Coronary artery (tissue), 2 donors: ENCODE results near the gene ANGPTL1.

Experiments used
- DNase-seq: peaks from one replicate; pipeline ENCODE4 v3.0.0-alpha.2; 2017; ENCODE audit warnings: low spot score
- H3K27ac ChIP-seq, 2 donors: fragments of 200-600 bp; sonication (generic); one replicate each; pipeline ENCODE4 v1.5.1; 2016 to 2019
- H3K4me3 ChIP-seq: fragments of 200-600 bp; sonication (generic); 2 replicates; pipeline ENCODE4 v1.5.1; 2016; ENCODE audit warnings: mild to moderate bottlenecking, moderate library complexity
- CTCF ChIP-seq: fragments of 200-600 bp; sonication (generic); IDR thresholded peaks from one replicate; pipeline ENCODE4 v1.5.1; 2019; ENCODE audit warnings: antibody characterized with exemption

ANGPTL1 gene

GRCh38 chr1:178819123-178819522 is 51.8 kb downstream of the ANGPTL1 start:
- no peak overlapping the region for H3K4me3 ChIP-seq
- TF ChIP-seq CTCF, result no peak
- no peak for DNase-seq
- H3K27ac ChIP-seq, result no peak overlapping the region

GRCh38 chr1:178818416-178818815 is 52.5 kb downstream of the ANGPTL1 start:
- Histone ChIP-seq H3K4me3 (no peak overlapping the region), H3K27ac (no peak overlapping the region)
- TF ChIP-seq CTCF, result no peak
- no peak for DNase-seq

GRCh38 chr1:178810585-178810984 is 60.3 kb downstream of the ANGPTL1 start:
- no peak for TF ChIP-seq CTCF
- Histone ChIP-seq H3K4me3 (no peak overlapping the region), H3K27ac (no peak overlapping the region)
- DNase-seq, result no peak

GRCh38 chr1:178808529-178808928 is 62.3 kb downstream of the ANGPTL1 start:
- no peak overlapping the region for H3K4me3 ChIP-seq
- TF ChIP-seq CTCF, result no peak
- H3K27ac ChIP-seq, result no peak overlapping the region
- no peak for DNase-seq

- H3K4me3 ChIP-seq, result no peak overlapping the region
- no peak for DNase-seq
- H3K27ac ChIP-seq, result no peak overlapping the region
- TF ChIP-seq CTCF, result no peak
These were observed 64.1 kb downstream of the ANGPTL1 start for GRCh38 chr1:178806665-178807300.

- TF ChIP-seq CTCF, result no peak
- Histone ChIP-seq H3K27ac (no peak overlapping the region), H3K4me3 (no peak overlapping the region)
- no peak for DNase-seq
These were observed 68.0 kb downstream of the ANGPTL1 start for GRCh38 chr1:178802873-178803272.
